Astrocyte of the cerebellum (primary cell): Measurements from ENCODE around the gene CCDC117.
A peak's percentile ranks its signal among the peaks of the same experiment; 100 is the strongest.

Source experiments
- DNase-seq: peaks from one replicate; pipeline ENCODE4 v3.0.0-alpha.2; 2011; ENCODE audit warnings: low read depth
- H3K4me3 ChIP-seq: 2 replicates; pipeline ENCODE4 v1.5.1; 2011; ENCODE audit warnings: mild to moderate bottlenecking, low read depth, low read length, moderate library complexity
- CTCF ChIP-seq: IDR thresholded peaks from 2 replicates; pipeline ENCODE4 v1.5.1; 2012; ENCODE audit warnings: low read length, low read depth, moderate library complexity, mild to moderate bottlenecking; ENCODE audit errors: missing control alignments
- in situ Hi-C: cut with HindIII; loops from 2 replicates; pipeline ENCODE4 v1.10.0; 2017; ENCODE audit warnings: low sequenced_read_pairs

The CCDC117 gene

GRCh38 chr22:28768701-28769393 lies 3.6 kb upstream of the CCDC117 start:
- TF ChIP-seq CTCF, result no peak
- no peak overlapping the region for H3K4me3 ChIP-seq
- no peak for DNase-seq
- in situ Hi-C loops, result no loop called here

- no peak overlapping the region for H3K4me3 ChIP-seq
- no peak for DNase-seq
- no peak for TF ChIP-seq CTCF
- in situ Hi-C loops, result no loop called here
Measured at GRCh38 chr22:28769394-28770085, 3.0 kb upstream of the CCDC117 start.

- in situ Hi-C loops, result no loop called here
- no peak overlapping the region for H3K4me3 ChIP-seq
- TF ChIP-seq CTCF, result no peak
- DNase-seq, result no peak
Measured at GRCh38 chr22:28771195-28771791, 1.2 kb upstream of the CCDC117 start.

GRCh38 chr22:28773461-28773867 lies 969 bp downstream of the CCDC117 start:
- peak overlapping the region; percentile 93 for H3K4me3 ChIP-seq
- no peak for DNase-seq
- no peak for TF ChIP-seq CTCF
- in situ Hi-C loops, result no loop called here

GRCh38 chr22:28774378-28774777 lies 1.9 kb downstream of the CCDC117 start:
- no peak overlapping the region for H3K4me3 ChIP-seq
- DNase-seq, result no peak
- TF ChIP-seq CTCF, result no peak
- in situ Hi-C loops, result no loop called here

GRCh38 chr22:28779833-28780232 lies 7.3 kb downstream of the CCDC117 start:
- in situ Hi-C loops, result no loop called here
- H3K4me3 ChIP-seq, result no peak overlapping the region
- DNase-seq, result no peak
- TF ChIP-seq CTCF, result no peak
